Measurements from ENCODE around the gene PTPRN2. TPM values are rescaled to one million over a fixed set of nuclear protein-coding genes. Genes with fewer than 3 reads are reported as not detected.

The PTPRN2 gene
- total and polyA plus RNA-seq, 2 of the 8 experiments (the other 6 are each of a cell fraction or from before 2014, with no cell fraction given): 2.6 to 4.5 TPM

GRCh38 chr7:157829491-157829890 is 758.1 kb downstream of the PTPRN2 start:
- FAIRE-seq: no peak
- H3K79me1 ChIP-seq (ENCODE audit: low read depth, low read length): no peaks in the 10 kb centered on the region
- TF ChIP-seq KDM5A (IDR thresholded peaks at IDR 0.05; ENCODE audit: low read length) (no peak), ZNF274 (IDR thresholded peaks at IDR 0.05; ENCODE audit: borderline replicate concordance, extremely low read depth, low read length) (no peak), PHF8 (conservative IDR thresholded peaks at IDR 0.05; ENCODE audit: low read depth, low read length) (no peak), CTBP2 (IDR thresholded peaks at IDR 0.05; ENCODE audit: borderline replicate concordance, insufficient read depth, insufficient read length, low read length) (no peak), CREB1 (IDR thresholded peaks at IDR 0.05) (no peak), BACH1 (IDR thresholded peaks at IDR 0.05; ENCODE audit: low read length) (no peak), POLR2AphosphoS5 (IDR thresholded peaks at IDR 0.05; ENCODE audit: low read depth, low read length) (no peak), NANOG (IDR thresholded peaks at IDR 0.05; ENCODE audit: insufficient read depth, low read depth, low read length, poor library complexity, severe bottlenecking) (no peak)
- no peak overlapping the region for H2BK12ac ChIP-seq (ENCODE audit: low read depth, low read length)
- H3K4me2 ChIP-seq (ENCODE audit: insufficient read depth in 1 of 2, low read depth in 2 of 2, low read length in 2 of 2): no peak overlapping the region
- H4K20me1 ChIP-seq (replicated peaks in 1 of 2; ENCODE audit: control insufficient read depth in 1 of 2, insufficient read depth in 2 of 2, low read length in 2 of 2): no peaks in the 10 kb centered on the region
- no peak overlapping the region for H4K5ac ChIP-seq (ENCODE audit: insufficient read length, low read depth, low read length)
- no peaks in the 10 kb centered on the region; a peak in 2 of 7 replicates for H3K27me3 ChIP-seq (replicated peaks in 1 of 4; ENCODE audit: control insufficient read depth in 3 of 4, extremely low read depth in 1 of 4, insufficient read depth in 3 of 4, low read length in 3 of 4)
- DNase-seq (ENCODE audit: low read depth in 1 of 2, low spot score in 2 of 2): no peak
- no peak overlapping the region for H3K9ac ChIP-seq (replicated peaks in 1 of 4; ENCODE audit: extremely low read depth in 1 of 4, low read depth in 3 of 4, low read length in 3 of 4)
- 84% methylated on average over 14 of the region's 15 CpGs; no CpG with 5 or more reads in 1 of the 2 experiments for WGBS, 2 experiments (ENCODE audit: extremely low coverage in 1 of 2, insufficient coverage in 1 of 2, insufficient read length in 1 of 2, insufficient replicate concordance in 2 of 2, low coverage in 1 of 2, low lambda C conversion rate in 2 of 2, missing lambda C conversion rate in 1 of 2)
- peaks cover 0 to 6% (median 2%) of the 10 kb centered on the region in 4 experiments; a peak in 4 of 7 replicates for H3K4me1 ChIP-seq (replicated peaks in 1 of 4; ENCODE audit: control insufficient read depth in 3 of 4, insufficient read depth in 4 of 4, low read length in 3 of 4)
- H3K79me2 ChIP-seq (ENCODE audit: control insufficient read depth in 1 of 2, insufficient read depth in 2 of 2, low read length in 2 of 2): no peaks in the 10 kb centered on the region
- H3K4ac ChIP-seq (replicated peaks; ENCODE audit: insufficient read length, low read depth, low read length): no peak overlapping the region
- H4K91ac ChIP-seq (replicated peaks; ENCODE audit: insufficient read length, low read length): no peak overlapping the region
- no peak overlapping the region for H3K4me3 ChIP-seq (ENCODE audit: extremely low read depth in 1 of 4, insufficient read depth in 2 of 4, low read depth in 3 of 4, low read length in 4 of 4)
- no peak overlapping the region for H3K14ac ChIP-seq (ENCODE audit: insufficient read length)
- no peaks in the 10 kb centered on the region for H3K9me3 ChIP-seq (ENCODE audit: insufficient read depth in 2 of 2, low read depth in 1 of 2, low read length in 1 of 2)
- H3K36me3 ChIP-seq (ENCODE audit: control insufficient read depth in 2 of 4, insufficient read depth in 4 of 4, low read length in 3 of 4): no peaks in the 10 kb centered on the region
- no peak overlapping the region for H3K18ac ChIP-seq (ENCODE audit: extremely low read depth, low read length)
- no peak overlapping the region for H2BK15ac ChIP-seq (ENCODE audit: low read length)
- no peak overlapping the region for H3K27ac ChIP-seq (ENCODE audit: low read depth, low read length)
- no peak overlapping the region for H3K56ac ChIP-seq (replicated peaks; ENCODE audit: insufficient read length, low read depth, low read length)
- POLR2A ChIA-PET (ENCODE audit: partially characterized antibody): no interaction called here
- no peak overlapping the region for H2AK5ac ChIP-seq (ENCODE audit: low read depth, low read length)
- no peak overlapping the region for H2AFZ ChIP-seq (ENCODE audit: low read length)
- H3K23me2 ChIP-seq (ENCODE audit: low read depth, low read length): no peaks in the 10 kb centered on the region
- CTCF ChIA-PET (ENCODE audit: partially characterized antibody): interaction anchor here (1.2 to 1.8 kb wide), 2 partner anchors 12 to 120 kb away, joined by 4 to 5 read pairs; no protein-coding TSS in a partner anchor
- H3K23ac ChIP-seq (ENCODE audit: insufficient read length): no peak overlapping the region
- no peak overlapping the region for H2BK20ac ChIP-seq (ENCODE audit: low read length)
- H4K8ac ChIP-seq (ENCODE audit: extremely low read depth, insufficient read depth, low read length): no peak overlapping the region
- H2BK5ac ChIP-seq (ENCODE audit: low read depth, low read length): no peak overlapping the region
- H2BK120ac ChIP-seq (replicated peaks; ENCODE audit: low read depth, low read length): no peak overlapping the region

Measured in H1 (cell line).